Measurements from ENCODE around the gene PDXK.

Gene PDXK

GRCh38 chr21:43785134-43785533 lies 66.2 kb downstream of the PDXK start:
- DNase-seq, result no peak

DNA sequence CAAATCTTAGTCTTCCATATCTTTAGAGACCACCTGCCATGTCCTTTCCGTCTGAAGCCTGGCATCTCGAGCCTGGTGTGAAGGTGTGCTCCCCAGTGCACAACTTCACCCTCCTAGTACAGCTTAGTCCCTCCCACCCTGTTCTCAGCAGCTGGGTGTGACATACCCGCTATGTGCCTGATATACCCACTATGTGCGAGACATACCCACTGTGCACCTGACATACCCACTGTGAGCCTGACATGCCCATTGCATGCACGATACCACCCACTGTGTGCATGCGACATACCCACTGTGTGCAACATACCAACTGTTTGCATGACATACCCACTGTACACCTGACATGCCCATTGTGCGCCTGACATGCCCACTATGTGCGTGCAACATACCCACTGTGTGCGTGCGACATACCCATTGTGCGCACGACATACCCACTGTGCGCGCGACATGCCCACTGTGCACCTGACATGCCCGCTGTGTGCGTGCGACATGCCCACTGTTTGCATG lies 67.4 kb downstream of the PDXK start:
- DNase-seq, result no peak

DNA sequence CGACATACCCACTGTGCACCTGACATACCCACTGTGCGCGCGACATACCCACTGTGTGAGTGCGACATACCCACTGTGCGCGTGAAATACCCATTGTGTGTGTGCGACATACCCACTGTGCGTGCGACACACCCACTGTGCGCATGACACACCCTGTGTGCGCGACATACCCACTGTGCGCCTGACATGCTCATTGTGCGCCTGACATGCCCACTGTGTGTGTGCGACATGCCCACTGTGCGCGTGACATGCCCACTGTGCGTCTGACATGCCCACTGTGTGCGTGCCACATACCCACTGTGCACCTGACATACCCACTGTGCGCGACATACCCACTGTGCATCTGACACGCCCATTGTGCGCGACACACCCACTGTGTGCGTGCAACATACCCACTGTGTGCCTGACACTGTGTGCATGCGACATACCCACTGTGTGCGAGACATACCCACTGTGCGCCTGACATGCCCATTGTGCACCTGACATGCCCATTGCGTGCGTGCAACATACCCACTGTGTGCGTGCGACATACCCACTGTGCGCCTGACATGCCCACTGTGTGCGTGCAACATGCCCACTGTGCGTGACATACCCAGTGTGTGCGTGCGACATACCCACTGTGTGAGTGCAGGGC lies 68.0 kb downstream of the PDXK start:
- DNase-seq, result no peak

DNA sequence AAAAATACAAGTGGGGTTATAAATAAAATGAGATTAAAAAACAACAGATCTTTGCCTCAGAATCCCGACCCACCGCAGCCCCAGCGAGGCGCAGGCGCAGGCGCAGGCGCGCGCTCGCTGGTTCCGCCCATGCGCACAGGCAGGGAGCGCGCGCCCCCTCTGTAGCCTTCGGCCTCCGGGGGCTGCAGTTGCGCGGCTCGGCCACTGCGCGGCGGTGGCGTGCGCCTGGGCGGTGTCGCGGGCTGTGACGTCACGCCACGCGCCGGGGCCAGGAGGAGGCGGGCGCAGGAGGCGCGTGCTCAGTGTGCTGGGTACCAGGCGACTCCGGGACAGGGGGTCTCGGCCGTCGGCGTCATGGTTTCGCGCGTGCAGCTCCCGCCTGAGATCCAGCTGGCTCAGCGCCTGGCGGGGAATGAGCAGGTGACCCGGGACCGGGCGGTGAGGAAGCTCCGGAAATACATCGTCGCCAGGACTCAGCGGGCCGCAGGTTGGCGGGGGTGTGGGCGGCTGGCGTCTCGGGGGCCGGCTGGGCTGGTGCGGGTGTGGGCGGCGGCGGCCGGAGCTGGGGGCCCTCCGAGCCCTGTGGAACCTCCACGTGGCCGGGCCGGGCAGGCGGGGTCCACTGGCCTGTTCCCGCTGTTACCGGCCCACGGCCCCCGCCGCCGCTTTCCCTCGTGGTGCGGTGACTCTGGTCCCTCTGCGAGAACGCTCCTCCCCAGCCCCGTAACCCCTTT lies 70.5 kb downstream of the PDXK start, which contains the start of gene RRP1:
TSS of gene RRP1 (plus strand) at position 302 of the 734 bp plus-strand sequence. CDS start at position 355, 53 bp downstream.
- peak; percentile 91 for DNase-seq

DNA sequence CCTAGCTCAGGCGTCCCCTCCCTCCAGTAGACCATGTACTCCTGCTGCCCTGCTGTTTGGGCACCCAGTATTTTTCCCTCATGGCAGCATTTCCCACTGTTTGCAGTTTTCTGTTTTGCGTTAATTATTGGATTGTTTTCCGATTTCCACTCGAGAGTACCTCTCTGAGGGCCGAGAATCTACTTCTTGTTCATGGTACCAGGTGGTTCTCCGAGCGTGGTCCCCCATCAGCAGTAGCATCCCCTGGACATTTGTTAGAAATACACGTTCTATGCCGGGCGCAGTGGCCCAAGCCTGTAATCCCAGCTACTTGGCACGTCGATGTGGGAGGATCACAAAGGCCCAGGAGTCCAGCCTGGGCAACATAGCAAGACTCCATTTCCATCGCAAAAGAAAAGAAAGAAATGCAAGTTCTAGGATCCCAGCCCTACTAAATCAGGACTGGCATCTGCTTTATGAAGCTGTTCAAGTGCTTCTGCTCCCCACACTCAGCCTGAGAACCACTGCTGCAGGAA lies 71.1 kb downstream of the PDXK start:
- no peak for DNase-seq

DNA sequence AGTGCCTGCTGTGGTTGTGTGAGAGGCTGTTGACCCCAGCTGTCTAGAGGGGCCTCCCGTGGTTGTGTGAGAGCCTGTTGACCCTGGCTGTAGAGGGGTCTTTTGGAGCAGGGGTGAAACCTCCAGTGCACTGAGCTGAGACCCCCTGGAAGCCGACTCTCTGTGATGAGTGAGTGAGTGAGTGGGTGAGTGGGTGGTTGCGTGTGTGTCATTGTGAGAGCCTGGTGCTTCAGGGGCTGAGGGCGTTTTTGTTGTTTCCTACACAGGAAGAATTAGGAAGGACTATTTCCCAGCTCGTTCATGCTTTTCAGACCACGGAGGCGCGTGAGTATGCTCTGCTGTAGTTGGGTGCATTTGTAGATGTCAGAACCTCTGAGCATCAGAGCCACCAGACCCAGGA lies 73.5 kb downstream of the PDXK start:
- no peak for DNase-seq

- no peak for DNase-seq
Measured at GRCh38 chr21:43793243-43793642, 74.3 kb downstream of the PDXK start.

GRCh38 chr21:43794311-43794710 lies 75.4 kb downstream of the PDXK start:
- DNase-seq, result no peak

DNA sequence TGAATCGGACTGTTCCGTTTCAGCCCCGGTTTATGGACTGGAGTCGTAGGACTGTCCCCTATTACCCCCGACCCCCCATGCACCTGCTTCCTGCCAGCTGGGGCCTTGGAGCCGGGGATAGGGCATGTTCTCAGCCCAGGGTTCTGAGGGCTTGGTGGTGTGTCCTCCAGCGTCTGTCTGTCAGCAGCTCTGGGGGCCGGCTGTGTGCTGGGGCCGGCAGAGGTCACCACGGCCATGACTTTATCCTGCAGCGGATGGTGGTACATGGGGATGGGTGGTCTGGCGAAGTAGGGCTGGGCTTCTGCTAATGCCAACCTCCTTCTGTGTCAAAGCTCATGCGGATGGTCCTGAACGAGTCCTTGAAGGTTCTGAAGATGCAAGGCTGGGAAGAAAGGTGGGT lies 75.9 kb downstream of the PDXK start:
- DNase-seq, result no peak

DNA sequence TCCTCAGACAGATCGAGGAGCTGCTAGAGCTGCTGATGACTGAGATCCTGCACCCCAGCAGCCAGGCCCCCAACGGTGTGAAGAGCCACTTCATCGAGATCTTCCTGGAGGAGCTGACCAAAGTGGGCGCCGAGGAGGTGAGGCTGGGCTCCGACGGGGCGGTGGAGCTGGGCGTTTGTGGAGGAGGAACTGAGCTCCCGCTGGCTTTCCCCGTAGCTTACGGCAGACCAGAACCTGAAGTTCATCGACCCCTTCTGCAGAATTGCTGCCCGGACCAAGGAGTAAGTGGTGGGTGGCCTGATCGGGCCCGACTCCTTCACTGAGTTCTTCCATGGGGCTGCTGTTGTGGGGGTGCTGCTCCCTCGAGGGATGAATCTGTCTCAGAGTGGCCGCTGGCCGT lies 78.5 kb downstream of the PDXK start:
- no peak for DNase-seq

DNA sequence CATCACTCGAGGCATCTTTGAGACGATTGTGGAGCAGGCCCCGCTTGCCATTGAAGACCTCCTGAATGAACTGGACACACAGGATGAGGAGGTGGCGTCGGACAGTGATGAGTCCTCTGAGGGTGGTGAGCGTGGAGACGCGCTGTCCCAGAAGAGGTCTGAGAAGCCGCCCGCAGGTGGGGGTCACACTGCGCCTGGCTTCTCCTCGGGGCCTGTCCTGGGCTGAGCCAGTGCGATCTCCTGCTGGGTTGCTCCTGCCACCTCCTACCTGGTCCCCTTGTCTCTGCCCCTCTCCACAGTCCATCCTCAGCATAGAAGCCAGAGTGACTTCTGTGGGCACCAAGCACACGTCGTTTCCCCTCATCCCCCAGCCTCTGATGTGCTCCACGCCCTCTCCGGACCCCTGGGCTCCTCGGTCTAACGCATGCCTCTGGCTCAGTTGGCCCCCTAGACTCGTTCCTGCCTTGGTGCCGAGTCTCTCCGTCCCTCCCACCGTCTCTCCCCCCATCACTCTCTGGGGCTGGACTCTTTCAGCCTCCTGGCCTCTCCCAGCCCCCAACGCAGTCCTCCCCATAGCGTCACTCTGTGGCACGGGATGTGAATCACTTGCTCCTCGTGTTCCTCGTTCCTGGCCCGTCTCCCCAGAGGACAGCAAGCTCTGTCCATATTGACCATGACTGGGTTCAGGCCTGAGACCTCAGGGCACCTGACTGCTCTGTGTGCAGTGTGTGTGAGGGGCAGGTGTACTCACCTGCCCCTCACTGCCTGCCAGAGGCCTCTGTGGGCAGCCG lies 79.2 kb downstream of the PDXK start:
- no peak for DNase-seq

GRCh38 chr21:43799301-43799840 lies 80.4 kb downstream of the PDXK start:
- DNase-seq, result no peak

GRCh38 chr21:43800124-43800523 lies 81.2 kb downstream of the PDXK start:
- no peak for DNase-seq

DNA sequence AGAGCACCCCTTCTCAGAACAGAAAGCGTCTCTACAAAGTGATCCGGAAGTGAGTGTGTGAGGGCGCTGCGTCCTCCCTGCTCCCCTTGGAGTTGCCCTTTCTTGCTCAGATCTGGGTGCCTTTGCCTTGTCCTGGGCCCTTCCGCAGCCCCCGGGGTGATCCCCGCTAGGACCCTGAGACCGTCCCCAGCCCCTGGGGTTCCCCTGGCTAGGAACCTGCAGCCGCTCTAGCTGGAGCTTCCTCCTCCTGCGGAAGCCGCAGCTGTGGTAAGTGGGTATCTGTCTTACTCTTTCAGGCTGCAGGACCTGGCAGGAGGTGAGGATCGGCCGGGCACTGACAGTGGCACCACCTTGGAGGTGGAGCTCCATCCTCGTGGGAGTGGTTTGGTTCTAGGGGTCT lies 81.6 kb downstream of the PDXK start:
- no peak for DNase-seq

DNA sequence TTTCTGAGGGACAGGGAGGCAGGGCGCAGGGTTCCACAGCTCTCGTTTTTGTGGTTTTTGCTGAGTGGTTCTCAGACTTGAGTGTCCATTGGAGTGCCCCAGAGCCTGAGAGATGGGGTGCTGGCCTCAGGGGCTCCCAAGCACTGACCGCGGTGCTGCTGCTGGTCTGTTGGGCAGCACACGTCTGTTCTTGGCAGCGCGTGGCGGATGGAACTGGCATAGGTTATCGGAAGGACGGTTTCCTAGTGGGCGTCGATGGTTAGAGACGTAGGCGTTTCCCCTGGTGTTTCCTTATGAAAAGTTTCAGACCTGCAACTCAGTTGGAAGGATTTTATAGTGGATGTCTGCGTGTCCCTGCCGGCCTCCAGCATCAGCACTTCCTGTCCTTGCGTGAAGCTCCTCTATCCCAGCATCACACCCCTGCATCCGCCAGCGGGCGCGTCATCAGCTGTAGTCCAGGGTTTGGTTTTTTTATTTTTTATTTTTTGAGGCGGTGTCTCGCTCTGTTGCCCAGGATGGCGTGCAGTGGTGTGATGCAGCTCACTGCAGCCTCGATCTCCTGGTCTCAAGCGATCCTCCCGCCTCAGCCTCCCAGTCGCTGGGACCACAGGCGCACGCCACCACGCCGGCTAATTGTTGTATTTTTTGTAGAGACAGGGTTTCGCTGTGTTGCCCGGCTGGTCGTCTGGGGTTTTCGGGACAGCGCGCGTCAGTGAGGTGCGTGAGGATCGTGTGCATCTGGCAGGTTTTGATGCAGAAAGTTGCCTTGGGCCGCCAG lies 82.3 kb downstream of the PDXK start:
- no peak for DNase-seq

- DNase-seq, result no peak
Measured at GRCh38 chr21:43802713-43803313, 83.9 kb downstream of the PDXK start.

GRCh38 chr21:43803558-43804300 lies 84.8 kb downstream of the PDXK start:
- DNase-seq, result no peak

DNA sequence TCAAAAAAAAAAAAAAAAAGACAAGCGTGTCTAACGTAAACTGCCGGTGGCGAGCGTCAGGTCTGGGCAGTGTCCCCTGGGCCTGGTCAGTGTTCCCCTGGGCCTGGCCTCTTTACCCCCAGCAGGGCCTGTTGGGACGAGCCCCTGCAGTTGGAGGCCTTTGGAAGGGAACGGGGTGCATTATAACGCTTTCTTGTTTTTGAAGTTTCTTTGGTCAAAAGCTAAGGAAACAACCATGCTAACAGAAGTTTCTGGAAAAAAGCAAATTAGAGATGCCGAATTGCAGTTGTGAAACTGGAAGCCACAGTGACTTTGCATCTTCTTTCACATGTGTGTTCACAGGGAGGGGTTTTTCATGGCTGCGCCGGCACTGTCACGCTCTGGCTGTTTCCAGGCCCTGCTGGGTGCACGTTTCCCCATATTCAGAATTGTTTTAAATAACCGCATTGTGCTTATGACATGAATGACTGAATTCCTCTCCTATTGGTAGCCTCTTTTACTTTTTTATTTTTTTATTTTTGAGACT lies 86.4 kb downstream of the PDXK start:
- DNase-seq, result no peak

- no peak for DNase-seq
Measured at GRCh38 chr21:43806017-43806710, 87.2 kb downstream of the PDXK start.

DNA sequence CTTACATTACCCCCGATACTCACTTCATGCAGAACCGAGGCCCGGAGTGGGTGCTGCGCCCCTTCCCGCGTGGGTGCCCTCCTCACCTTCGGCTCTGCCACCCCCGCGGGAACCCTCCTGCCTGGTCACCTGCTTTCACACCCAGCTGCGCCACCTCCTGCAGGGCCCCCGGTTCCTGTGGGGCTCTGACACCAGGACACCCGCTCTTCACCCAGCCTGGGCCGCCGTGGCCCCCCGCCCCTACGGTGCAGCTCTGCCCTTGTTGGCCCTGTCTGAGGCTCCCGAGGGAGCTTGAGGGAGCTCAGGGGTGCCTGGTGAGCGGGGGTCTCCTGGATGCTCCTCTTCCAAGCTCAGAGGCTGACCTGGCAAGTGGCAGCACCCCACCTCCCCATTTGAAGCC lies 89.4 kb downstream of the PDXK start:
- no peak for DNase-seq
